Measurements from ENCODE around the gene EPHA10.
"Not testable (repeated sequence)": the region's sequence is repeated elsewhere in the genome, so short reads cannot be mapped to it uniquely, and the experiment has no call there.

EPHA10 gene

DNA sequence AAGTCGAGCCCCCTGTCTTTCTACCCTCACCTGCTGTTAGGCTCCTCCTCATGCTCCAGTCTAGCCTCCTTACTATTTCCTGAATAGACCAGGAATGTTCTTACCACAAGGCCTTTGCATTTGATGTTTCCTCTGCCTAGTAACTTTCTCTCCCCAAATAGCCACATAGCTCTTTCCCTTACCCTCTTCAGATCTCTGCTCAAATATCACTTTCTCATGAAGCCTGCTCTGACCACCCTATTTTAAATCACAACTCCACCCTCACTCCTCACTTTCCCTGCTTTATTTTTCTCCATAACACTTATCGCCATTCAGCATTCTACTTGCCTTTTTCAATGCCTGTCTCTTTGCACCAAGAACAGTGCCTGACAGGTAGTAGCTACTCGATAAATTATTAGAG lies 79.2 kb downstream of the EPHA10 start:
- TF ChIP-seq, protein P1, sequence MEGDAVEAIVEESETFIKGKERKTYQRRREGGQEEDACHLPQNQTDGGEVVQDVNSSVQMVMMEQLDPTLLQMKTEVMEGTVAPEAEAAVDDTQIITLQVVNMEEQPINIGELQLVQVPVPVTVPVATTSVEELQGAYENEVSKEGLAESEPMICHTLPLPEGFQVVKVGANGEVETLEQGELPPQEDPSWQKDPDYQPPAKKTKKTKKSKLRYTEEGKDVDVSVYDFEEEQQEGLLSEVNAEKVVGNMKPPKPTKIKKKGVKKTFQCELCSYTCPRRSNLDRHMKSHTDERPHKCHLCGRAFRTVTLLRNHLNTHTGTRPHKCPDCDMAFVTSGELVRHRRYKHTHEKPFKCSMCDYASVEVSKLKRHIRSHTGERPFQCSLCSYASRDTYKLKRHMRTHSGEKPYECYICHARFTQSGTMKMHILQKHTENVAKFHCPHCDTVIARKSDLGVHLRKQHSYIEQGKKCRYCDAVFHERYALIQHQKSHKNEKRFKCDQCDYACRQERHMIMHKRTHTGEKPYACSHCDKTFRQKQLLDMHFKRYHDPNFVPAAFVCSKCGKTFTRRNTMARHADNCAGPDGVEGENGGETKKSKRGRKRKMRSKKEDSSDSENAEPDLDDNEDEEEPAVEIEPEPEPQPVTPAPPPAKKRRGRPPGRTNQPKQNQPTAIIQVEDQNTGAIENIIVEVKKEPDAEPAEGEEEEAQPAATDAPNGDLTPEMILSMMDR (IDR thresholded peaks at IDR 0.05; ENCODE audit: insufficient read depth, low read depth, low read length, missing control alignments) = no peak
- no peak for DNase-seq (ENCODE audit: low read depth)
- no peak overlapping the region for H3K4me3 ChIP-seq (ENCODE audit: low read length)

DNA sequence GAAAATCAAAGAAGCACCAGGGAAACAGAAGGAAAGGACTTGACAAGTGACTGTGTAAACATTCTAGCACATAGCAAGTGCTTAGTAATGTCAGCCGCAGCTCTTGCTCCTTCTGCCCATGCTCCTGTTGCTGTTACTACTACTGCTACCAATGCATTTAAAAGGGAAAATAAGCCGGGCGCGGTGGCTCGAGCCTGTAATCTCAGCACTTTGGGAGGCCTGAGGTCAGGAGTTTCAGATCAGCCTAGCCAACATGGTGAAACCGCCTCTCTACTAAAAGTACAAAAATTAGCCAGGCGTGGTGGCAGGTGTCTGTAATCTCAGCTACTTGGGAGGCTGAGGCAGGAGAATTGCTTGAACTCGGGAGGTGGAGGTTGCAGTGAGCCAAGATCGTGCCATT lies 80.7 kb downstream of the EPHA10 start:
- DNase-seq (ENCODE audit: low read depth); H3K4me3 ChIP-seq (ENCODE audit: low read length): not testable (repeated sequence)

DNA sequence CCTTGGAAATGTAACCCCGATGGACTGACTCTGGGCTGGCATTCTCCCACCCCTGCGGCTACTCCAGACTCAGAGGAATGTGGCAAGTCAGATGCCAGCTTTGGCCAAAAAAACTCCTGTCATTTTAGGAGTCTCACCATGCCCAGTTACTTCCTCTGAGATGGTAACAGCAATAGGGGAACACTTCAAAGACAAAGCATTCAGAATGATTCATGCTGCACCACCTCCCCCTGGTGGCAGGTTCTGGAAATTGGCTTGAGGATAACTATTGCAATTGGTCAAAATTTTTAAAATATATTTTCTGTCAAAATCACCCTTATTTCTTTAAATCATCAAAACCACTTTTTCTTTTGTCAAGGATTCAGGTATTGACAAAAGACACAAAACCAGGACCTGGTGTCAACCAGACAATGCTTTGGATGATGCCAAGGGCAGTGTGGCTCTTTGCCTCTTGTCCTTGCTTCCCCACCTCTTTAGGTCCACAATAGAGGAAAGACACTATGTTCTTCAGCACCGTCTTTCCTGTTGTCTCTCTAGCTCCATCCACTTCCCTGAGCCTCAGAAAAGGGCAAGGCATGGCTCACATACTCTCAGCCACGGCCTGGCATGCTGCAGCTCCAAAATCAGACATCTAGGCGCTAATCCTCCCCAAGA lies 82.5 kb downstream of the EPHA10 start:
- H3K4me3 ChIP-seq (ENCODE audit: low read length) = no peak overlapping the region
- DNase-seq (ENCODE audit: low read depth) = peak; percentile 67
- TF ChIP-seq, protein P1 (IDR thresholded peaks at IDR 0.05; ENCODE audit: insufficient read depth, low read depth, low read length, missing control alignments) = peak; percentile 91

DNA sequence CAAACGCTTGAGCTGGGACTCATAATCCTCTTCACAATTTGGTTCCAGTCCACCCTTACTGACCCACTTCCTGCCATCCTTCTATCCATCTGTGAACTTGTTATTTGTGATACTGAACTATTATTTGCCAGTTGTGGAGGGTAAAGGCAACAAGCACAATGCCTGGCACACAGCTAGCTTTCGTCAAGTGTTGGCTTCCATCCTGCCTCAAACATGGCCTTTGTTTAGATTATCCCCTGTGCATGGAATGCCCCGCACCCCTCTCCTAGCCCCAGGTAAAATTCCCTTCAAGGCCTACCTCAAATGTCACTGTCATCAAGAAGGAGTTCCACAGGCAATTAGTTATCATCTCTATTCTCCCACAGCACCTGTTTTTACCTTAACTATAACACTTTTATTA lies 84.0 kb downstream of the EPHA10 start:
- TF ChIP-seq, protein P1 (IDR thresholded peaks at IDR 0.05; ENCODE audit: insufficient read depth, low read depth, low read length, missing control alignments) = no peak
- DNase-seq (ENCODE audit: low read depth) = no peak
- H3K4me3 ChIP-seq (ENCODE audit: low read length) = no peak overlapping the region

DNA sequence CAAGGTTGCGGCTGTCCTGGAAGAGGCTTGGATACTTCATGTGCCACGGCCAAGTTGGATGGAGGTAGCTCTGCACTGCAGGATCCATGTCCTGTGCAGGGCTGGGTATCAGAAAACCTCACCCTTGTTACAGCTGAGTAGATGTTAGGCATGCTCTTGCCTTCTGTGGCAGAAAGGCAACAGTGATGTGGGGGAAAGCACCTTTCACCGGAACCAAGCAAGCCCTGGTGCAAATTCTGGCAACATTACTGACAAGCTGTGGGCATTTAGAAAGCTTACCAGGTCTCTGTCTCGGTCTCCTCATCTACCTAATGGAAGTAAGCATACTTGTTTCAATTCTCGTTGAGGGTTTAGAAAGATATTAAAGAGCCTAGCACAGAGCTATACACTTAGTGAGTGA lies 87.1 kb downstream of the EPHA10 start:
- no peak for DNase-seq (ENCODE audit: low read depth)
- TF ChIP-seq, protein P1 (IDR thresholded peaks at IDR 0.05; ENCODE audit: insufficient read depth, low read depth, low read length, missing control alignments) = no peak
- no peak overlapping the region for H3K4me3 ChIP-seq (ENCODE audit: low read length)

DNA sequence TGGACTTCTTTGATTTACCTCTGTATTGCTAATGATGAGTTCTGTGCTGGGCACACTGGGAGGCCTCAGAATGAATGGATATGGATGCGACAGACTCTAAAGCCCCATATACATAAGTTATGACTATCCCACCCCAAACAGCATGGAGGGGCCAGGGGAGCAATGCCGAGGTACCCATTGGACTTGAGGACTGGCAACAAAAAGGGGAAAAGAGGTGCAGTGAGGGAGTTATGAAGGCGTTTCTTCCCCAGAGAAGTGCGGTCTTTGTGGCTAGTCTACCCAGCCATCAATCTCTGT lies 87.8 kb downstream of the EPHA10 start:
- no peak for DNase-seq (ENCODE audit: low read depth)
- H3K4me3 ChIP-seq (ENCODE audit: low read length) = no peak overlapping the region
- TF ChIP-seq, protein P1 (IDR thresholded peaks at IDR 0.05; ENCODE audit: insufficient read depth, low read depth, low read length, missing control alignments) = no peak

DNA sequence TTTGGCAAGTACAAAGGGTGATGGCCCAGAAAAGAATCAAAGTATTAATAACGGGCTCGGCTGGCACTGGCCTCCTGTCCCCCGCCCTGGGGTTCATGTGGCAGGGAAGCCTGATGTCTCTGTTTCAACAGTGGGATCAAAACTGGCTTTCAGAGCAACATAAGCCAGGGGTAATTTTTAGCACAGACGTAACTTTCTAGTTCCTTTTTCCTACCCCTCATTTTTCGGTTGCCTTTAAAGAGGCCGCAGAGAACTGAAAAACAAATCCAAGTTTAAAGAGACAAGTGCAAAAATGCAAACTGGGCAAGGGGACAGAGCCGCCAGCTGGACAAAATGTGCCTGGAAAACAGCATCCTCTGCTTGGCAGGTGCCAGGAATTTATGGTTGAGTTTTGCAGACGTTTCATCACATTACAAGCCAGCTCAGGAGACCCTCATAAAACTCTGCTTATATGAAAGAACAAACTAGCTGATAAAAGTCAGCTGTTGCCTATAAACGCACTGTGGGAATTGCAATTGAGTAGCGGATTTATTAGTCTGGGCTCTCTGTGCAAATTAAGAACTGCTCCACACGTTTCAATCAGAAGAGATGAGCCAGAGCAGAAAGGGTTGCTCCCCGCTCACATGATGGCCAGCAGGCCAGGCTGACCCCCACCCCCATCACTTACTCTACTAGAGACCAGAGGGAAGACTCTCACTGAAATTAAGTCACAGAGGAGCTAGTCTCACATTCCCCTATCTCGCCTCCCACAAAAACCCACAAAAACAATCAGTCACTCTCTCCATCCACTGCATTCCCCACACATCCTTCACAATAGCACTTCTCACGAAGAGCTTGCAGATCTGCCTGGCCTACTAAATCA lies 88.4 kb downstream of the EPHA10 start:
- TF ChIP-seq, protein P1 (IDR thresholded peaks at IDR 0.05; ENCODE audit: insufficient read depth, low read depth, low read length, missing control alignments) = no peak
- DNase-seq (ENCODE audit: low read depth) = no peak
- no peak overlapping the region for H3K4me3 ChIP-seq (ENCODE audit: low read length)

Measured in epithelial cell of esophagus (primary cell).